AML-193 (cell line): ENCODE results near the gene N4BP2.

Source experiments
- DNase-seq, 2 experiments: peaks; one replicate each; lab custom pipeline; 2025; lab: John Stamatoyannopoulos, UW

N4BP2 gene

GRCh38 chr4:40157436-40157835 lies 100.8 kb downstream of the N4BP2 start:
- DNase-seq: no peak

GRCh38 chr4:40160258-40160657 lies 103.6 kb downstream of the N4BP2 start:
- DNase-seq: no peak

GRCh38 chr4:40164459-40164858 lies 107.8 kb downstream of the N4BP2 start:
- DNase-seq: no peak

GRCh38 chr4:40165916-40166315 lies 109.3 kb downstream of the N4BP2 start:
- no peak for DNase-seq

GRCh38 chr4:40168070-40168469 lies 111.4 kb downstream of the N4BP2 start:
- no peak for DNase-seq

- no peak for DNase-seq
Measured at GRCh38 chr4:40170588-40170987, 113.9 kb downstream of the N4BP2 start.

- DNase-seq: no peak
Measured at GRCh38 chr4:40173470-40173875, 116.8 kb downstream of the N4BP2 start.

- DNase-seq: no peak
Measured at GRCh38 chr4:40176602-40177001, 120.0 kb downstream of the N4BP2 start.

- no peak for DNase-seq
Measured at GRCh38 chr4:40177591-40177990, 120.9 kb downstream of the N4BP2 start.

GRCh38 chr4:40178672-40179071 lies 122.0 kb downstream of the N4BP2 start:
- no peak for DNase-seq

- DNase-seq: no peak
Measured at GRCh38 chr4:40179360-40179759, 122.7 kb downstream of the N4BP2 start.

- peak; percentile 62 to 67 for DNase-seq
Measured at GRCh38 chr4:40180356-40180755, 123.7 kb downstream of the N4BP2 start.

- DNase-seq: no peak
Measured at GRCh38 chr4:40182001-40182400, 125.4 kb downstream of the N4BP2 start.

GRCh38 chr4:40182954-40183353 lies 126.3 kb downstream of the N4BP2 start:
- DNase-seq: no peak

GRCh38 chr4:40183615-40184411 lies 127.2 kb downstream of the N4BP2 start:
- no peak for DNase-seq

GRCh38 chr4:40185830-40186664 lies 129.4 kb downstream of the N4BP2 start:
- no peak for DNase-seq

GRCh38 chr4:40186665-40187014 lies 130.0 kb downstream of the N4BP2 start:
- DNase-seq: no peak

GRCh38 chr4:40187386-40187906 lies 130.8 kb downstream of the N4BP2 start:
- no peak for DNase-seq

GRCh38 chr4:40190019-40190418 lies 133.4 kb downstream of the N4BP2 start:
- no peak for DNase-seq

- no peak for DNase-seq
Measured at GRCh38 chr4:40190465-40190864, 133.8 kb downstream of the N4BP2 start.

GRCh38 chr4:40190880-40191815 lies 134.5 kb downstream of the N4BP2 start:
- DNase-seq: no peak
